Middle frontal gyrus (tissue), 1 donor: Measurements from ENCODE around the gene CDH4.

Experiments used
- DNase-seq: peaks from one replicate; pipeline ENCODE4 v3.0.0-alpha.2; 2015; ENCODE audit warnings: low spot score; ENCODE audit errors: extremely low spot score

The CDH4 gene

GRCh38 chr20:61702246-61702645, 450.2 kb downstream of the CDH4 start:
- no peak for DNase-seq

- no peak for DNase-seq
Measured at GRCh38 chr20:61704661-61705060, 452.6 kb downstream of the CDH4 start.

GRCh38 chr20:61705386-61706258, 453.6 kb downstream of the CDH4 start:
- DNase-seq, result no peak

- DNase-seq, result no peak
Measured at GRCh38 chr20:61706259-61706961, 454.3 kb downstream of the CDH4 start.

- DNase-seq, result no peak
Measured at GRCh38 chr20:61708891-61709290, 456.8 kb downstream of the CDH4 start.

GRCh38 chr20:61710108-61710507, 458.0 kb downstream of the CDH4 start:
- no peak for DNase-seq

GRCh38 chr20:61712688-61713087, 460.6 kb downstream of the CDH4 start:
- DNase-seq, result no peak

GRCh38 chr20:61718361-61719005, 466.4 kb downstream of the CDH4 start:
- DNase-seq, result no peak

- DNase-seq, result no peak
Measured at GRCh38 chr20:61719691-61720347, 467.8 kb downstream of the CDH4 start.

- no peak for DNase-seq
Measured at GRCh38 chr20:61720348-61720696, 468.3 kb downstream of the CDH4 start.

GRCh38 chr20:61722146-61722678, 470.2 kb downstream of the CDH4 start:
- no peak for DNase-seq

GRCh38 chr20:61723529-61724257, 471.6 kb downstream of the CDH4 start:
- no peak for DNase-seq

GRCh38 chr20:61724376-61724775, 472.3 kb downstream of the CDH4 start:
- no peak for DNase-seq

- DNase-seq, result no peak
Measured at GRCh38 chr20:61725145-61725544, 473.1 kb downstream of the CDH4 start.

GRCh38 chr20:61725966-61726365, 473.9 kb downstream of the CDH4 start:
- DNase-seq, result no peak

- DNase-seq, result no peak
Measured at GRCh38 chr20:61726979-61727378, 474.9 kb downstream of the CDH4 start.

GRCh38 chr20:61727761-61728160, 475.7 kb downstream of the CDH4 start:
- DNase-seq, result no peak

- DNase-seq, result no peak
Measured at GRCh38 chr20:61728326-61728725, 476.3 kb downstream of the CDH4 start.

GRCh38 chr20:61728786-61729770, 477.0 kb downstream of the CDH4 start:
- DNase-seq, result no peak
